ENCODE measurements around the gene NAPEPLD.
"Not testable (repeated sequence)": the region's sequence is repeated elsewhere in the genome, so short reads cannot be mapped to it uniquely, and the experiment has no call there.

The NAPEPLD gene

GRCh38 chr7:103148994-103149807 lies at the start of gene NAPEPLD:
Gene NAPEPLD (minus strand): TSS chr7:103149099. CDS start chr7:103128776, 20,323 bp downstream.
- Mint-ChIP-seq H3K4me1 (peaks cover 39% of the 10 kb centered on the region), H3K27me3 (no peaks in the 10 kb centered on the region), H3K36me3 (peaks cover 5% of the 10 kb centered on the region), H3K4me3 (peak within 1 kb of the TSS; percentile 95), H3K27ac (peak within 1 kb of the TSS; percentile 99), H3K9me3 (no peaks in the 10 kb centered on the region)

- H3K9me3 Mint-ChIP-seq, H3K4me1 Mint-ChIP-seq, H3K4me3 Mint-ChIP-seq, H3K27me3 Mint-ChIP-seq, H3K36me3 Mint-ChIP-seq, H3K27ac Mint-ChIP-seq: not testable (repeated sequence)
Measured at GRCh38 chr7:103198079-103198478, 49.2 kb upstream of the NAPEPLD start.

GRCh38 chr7:103195364-103195763 lies 46.5 kb upstream of the NAPEPLD start:
- not testable (repeated sequence) for H3K4me3 Mint-ChIP-seq, H3K27ac Mint-ChIP-seq, H3K4me1 Mint-ChIP-seq, H3K36me3 Mint-ChIP-seq, H3K9me3 Mint-ChIP-seq, H3K27me3 Mint-ChIP-seq

- not testable (repeated sequence) for H3K4me3 Mint-ChIP-seq, H3K27ac Mint-ChIP-seq, H3K9me3 Mint-ChIP-seq, H3K4me1 Mint-ChIP-seq, H3K27me3 Mint-ChIP-seq, H3K36me3 Mint-ChIP-seq
Measured at GRCh38 chr7:103172415-103173146, 23.7 kb upstream of the NAPEPLD start.

GRCh38 chr7:103171695-103172414 lies 23.0 kb upstream of the NAPEPLD start:
- H3K4me1 Mint-ChIP-seq, H3K36me3 Mint-ChIP-seq, H3K27me3 Mint-ChIP-seq, H3K27ac Mint-ChIP-seq, H3K4me3 Mint-ChIP-seq, H3K9me3 Mint-ChIP-seq: not testable (repeated sequence)

DNA sequence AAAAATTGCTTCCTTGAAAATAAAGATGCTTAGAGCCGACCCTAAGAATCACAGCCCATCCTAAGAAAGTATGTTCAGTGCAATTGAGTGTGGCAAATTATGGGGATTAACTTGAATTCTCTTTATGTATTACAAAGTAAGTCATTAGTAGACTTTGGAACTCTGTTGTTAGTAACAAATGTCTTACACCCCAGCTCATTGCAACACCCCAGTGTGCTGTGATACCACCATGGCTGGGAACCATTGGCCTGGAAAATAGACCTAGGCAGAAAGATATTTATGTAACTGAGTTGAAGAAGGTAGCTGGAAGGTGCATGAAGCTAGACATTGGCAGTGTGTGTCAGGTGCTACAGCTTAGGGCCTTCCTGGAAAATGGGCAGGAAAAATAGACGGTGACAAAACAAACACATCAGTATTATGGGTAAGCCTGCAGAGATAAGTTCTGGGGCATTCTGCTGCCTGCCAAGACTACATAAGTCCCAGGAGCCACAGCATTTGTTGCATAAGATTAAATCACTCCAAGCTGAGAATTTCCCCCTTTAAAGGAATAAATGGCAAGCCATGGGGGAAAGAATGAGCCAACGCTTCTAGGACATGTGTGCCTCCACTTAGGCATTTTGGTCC lies 18.1 kb upstream of the NAPEPLD start:
- not testable (repeated sequence) for H3K4me1 Mint-ChIP-seq, H3K4me3 Mint-ChIP-seq, H3K27me3 Mint-ChIP-seq, H3K36me3 Mint-ChIP-seq, H3K9me3 Mint-ChIP-seq, H3K27ac Mint-ChIP-seq

DNA sequence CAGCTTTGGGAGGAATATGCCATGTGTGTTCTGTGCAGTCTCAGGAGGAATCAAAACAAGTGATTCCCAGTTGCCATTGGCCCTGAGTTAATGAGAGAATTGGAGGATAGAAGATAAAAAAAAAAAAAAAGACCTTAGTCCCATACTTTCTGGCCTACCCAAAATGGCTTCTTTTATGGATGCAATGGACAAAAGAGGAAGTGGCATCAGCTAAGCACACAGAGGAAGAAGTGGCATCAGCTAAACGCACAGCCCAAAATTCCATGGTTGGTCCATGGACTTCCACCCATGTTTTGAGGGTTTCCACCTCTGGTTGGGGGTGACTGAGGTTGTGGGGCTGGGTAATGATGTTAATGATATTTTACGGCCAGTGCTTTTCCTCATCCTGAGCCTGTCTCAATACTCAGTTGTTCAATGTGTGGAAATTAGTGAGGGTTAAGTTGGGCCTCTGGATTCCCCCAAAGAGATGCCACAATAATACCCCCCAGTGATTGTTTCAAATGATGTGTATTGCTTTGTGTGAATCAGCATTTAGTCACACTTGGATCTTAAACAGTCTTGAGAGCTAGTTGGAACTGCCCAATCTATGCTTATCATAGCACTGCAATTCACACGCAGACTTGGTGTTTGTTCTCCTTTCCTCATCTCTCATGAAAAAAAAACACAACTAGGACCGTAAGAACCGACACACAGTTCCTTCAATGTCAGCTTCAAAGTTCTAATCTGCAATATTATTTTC lies 14.4 kb upstream of the NAPEPLD start:
- not testable (repeated sequence) for H3K27me3 Mint-ChIP-seq, H3K4me1 Mint-ChIP-seq, H3K9me3 Mint-ChIP-seq, H3K36me3 Mint-ChIP-seq, H3K27ac Mint-ChIP-seq, H3K4me3 Mint-ChIP-seq

DNA sequence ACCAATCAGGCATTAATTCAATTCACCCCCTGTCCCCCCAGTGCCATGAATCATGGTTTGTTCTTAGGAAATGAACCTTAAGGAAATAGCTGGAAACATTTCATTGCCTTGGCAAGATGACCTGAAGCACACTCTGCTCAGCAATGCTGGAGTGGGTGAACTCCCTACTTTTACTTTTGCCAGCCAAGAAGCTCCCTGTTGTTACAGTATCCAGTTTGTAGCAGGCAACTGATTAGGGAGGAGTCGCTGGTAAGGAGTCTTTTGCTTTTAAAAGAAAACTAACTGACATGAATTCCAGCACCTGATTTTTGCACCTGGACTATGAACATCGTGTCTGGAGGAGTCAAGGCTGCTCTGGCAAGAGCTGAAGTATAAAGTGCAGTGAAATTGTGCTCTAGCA lies 13.7 kb upstream of the NAPEPLD start:
- not testable (repeated sequence) for H3K27me3 Mint-ChIP-seq, H3K27ac Mint-ChIP-seq, H3K36me3 Mint-ChIP-seq, H3K4me3 Mint-ChIP-seq, H3K9me3 Mint-ChIP-seq, H3K4me1 Mint-ChIP-seq

GRCh38 chr7:103161998-103162616 lies 13.2 kb upstream of the NAPEPLD start:
- H3K36me3 Mint-ChIP-seq, H3K27ac Mint-ChIP-seq, H3K27me3 Mint-ChIP-seq, H3K4me1 Mint-ChIP-seq, H3K4me3 Mint-ChIP-seq, H3K9me3 Mint-ChIP-seq: not testable (repeated sequence)

GRCh38 chr7:103159072-103159471 lies 10.2 kb upstream of the NAPEPLD start:
- H3K27ac Mint-ChIP-seq, H3K36me3 Mint-ChIP-seq, H3K9me3 Mint-ChIP-seq, H3K27me3 Mint-ChIP-seq, H3K4me3 Mint-ChIP-seq, H3K4me1 Mint-ChIP-seq: not testable (repeated sequence)

GRCh38 chr7:103155331-103156024 lies 6.6 kb upstream of the NAPEPLD start:
- H3K27me3 Mint-ChIP-seq, H3K9me3 Mint-ChIP-seq, H3K36me3 Mint-ChIP-seq, H3K4me1 Mint-ChIP-seq: not testable (repeated sequence)
- Mint-ChIP-seq H3K4me3 (peak overlapping the region; percentile 61), H3K27ac (peak overlapping the region; percentile 32)

- H3K36me3 Mint-ChIP-seq: peaks cover 7% of the 10 kb centered on the region
- no peak overlapping the region for H3K27ac Mint-ChIP-seq
- no peaks in the 10 kb centered on the region for H3K27me3 Mint-ChIP-seq
- H3K9me3 Mint-ChIP-seq: no peaks in the 10 kb centered on the region
- H3K4me1 Mint-ChIP-seq: peaks cover 18% of the 10 kb centered on the region
- H3K4me3 Mint-ChIP-seq: no peak overlapping the region
Measured at GRCh38 chr7:103154042-103154441, 5.1 kb upstream of the NAPEPLD start.

DNA sequence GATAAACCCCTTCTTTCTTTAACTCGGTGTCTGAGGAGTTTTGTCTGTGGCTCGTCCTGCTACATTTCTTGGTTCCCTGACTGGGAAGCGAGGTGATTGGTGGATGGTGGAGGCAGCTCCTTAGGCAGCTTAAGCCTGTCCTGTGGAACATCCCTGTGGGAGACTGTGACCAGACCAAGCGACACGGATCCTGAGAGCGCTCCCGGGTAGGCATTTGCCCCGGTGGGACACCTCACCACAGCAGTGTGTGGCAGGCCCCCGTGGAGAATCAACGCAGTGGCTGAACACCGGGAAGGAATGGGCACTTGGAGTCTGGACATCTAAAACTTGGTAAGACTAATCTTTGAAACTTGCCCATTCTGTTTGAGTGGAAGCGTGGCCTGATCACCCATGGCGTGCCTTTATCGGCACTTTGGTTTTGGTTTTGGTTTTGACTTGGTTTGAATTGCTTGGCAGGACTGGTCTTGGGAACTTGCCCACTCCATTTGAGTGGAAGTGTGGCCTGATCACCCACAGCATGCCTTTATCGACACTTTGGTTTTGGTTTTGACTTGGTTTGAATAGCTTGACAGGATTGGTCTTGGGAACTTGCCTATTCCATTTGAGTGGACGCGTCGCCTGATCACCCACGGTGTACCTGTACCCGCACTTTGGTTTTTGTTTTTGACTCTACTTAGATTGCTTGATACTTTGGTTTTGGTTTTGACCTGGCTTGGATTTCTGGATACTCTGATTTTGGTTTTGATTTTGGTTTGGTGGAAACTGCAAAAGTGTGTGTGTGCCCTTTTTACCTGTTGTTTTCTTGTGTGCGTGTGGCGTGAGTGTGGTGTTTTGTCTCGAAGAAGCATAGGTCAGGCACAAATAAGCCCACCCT lies 4.1 kb upstream of the NAPEPLD start:
- H3K36me3 Mint-ChIP-seq, H3K4me3 Mint-ChIP-seq, H3K27ac Mint-ChIP-seq, H3K9me3 Mint-ChIP-seq, H3K27me3 Mint-ChIP-seq: not testable (repeated sequence)
- peaks cover 26% of the 10 kb centered on the region for H3K4me1 Mint-ChIP-seq
